GM23338 (cell line): ENCODE measurements around the gene TMEM213. TPM values are rescaled to one million over a fixed set of nuclear protein-coding genes. Genes with fewer than 3 reads are reported as not detected.

Experiments used
- ATAC-seq: fragments of 200-7000 bp; cut with Tn5 transposase; 3 replicates; pipeline ENCODE4 v1.9.1; 2020
- DNase-seq: peaks from one replicate; pipeline ENCODE4 v3.0.0-alpha.2; 2015; ENCODE audit warnings: low spot score
- H2AFZ ChIP-seq: fragments of 200-600 bp; sonication (generic); 2 replicates; pipeline ENCODE4 v1.8.0; 2016; ENCODE audit warnings: antibody characterized with exemption, mild to moderate bottlenecking, moderate library complexity
- H3F3A ChIP-seq: fragments of 200-600 bp; sonication (generic); replicated peaks from 2 replicates; pipeline ENCODE4 v1.8.0; 2017; ENCODE audit warnings: antibody characterized with exemption, mixed run types, low read depth
- H3K27ac ChIP-seq: fragments of 200-600 bp; sonication (generic); 2 replicates; pipeline ENCODE4 v1.6.1; 2016; ENCODE audit warnings: low read depth
- H3K27me3 ChIP-seq: fragments of 200-600 bp; sonication (generic); 2 replicates; pipeline ENCODE4 v1.8.0; 2016; ENCODE audit warnings: mild to moderate bottlenecking, mixed run types, moderate library complexity; ENCODE audit not compliant: insufficient read depth
- H3K36me3 ChIP-seq: fragments of 200-600 bp; sonication (generic); 2 replicates; pipeline ENCODE4 v1.8.0; 2016; ENCODE audit warnings: mild to moderate bottlenecking; ENCODE audit not compliant: insufficient read depth
- H3K4me1 ChIP-seq: fragments of 200-600 bp; sonication (generic); 2 replicates; pipeline ENCODE4 v1.8.0; 2016; ENCODE audit warnings: mild to moderate bottlenecking, moderate library complexity; ENCODE audit not compliant: insufficient read depth
- H3K4me2 ChIP-seq: fragments of 200-600 bp; sonication (generic); 2 replicates; pipeline ENCODE4 v1.7.1; 2017; ENCODE audit warnings: mixed run types
- H3K4me3 ChIP-seq: fragments of 200-600 bp; sonication (generic); 2 replicates; pipeline ENCODE4 v1.6.1; 2016; ENCODE audit warnings: mixed run types
- H3K79me2 ChIP-seq: fragments of 200-600 bp; sonication (generic); replicated peaks from 2 replicates; pipeline ENCODE4 v1.8.0; 2017; ENCODE audit warnings: mild to moderate bottlenecking; ENCODE audit not compliant: insufficient read depth
- H3K9me2 ChIP-seq: fragments of 200-600 bp; sonication (generic); 2 replicates; pipeline ENCODE4 v1.8.0; 2017; ENCODE audit not compliant: insufficient read depth
- H4K20me1 ChIP-seq: fragments of 200-600 bp; sonication (generic); replicated peaks from 2 replicates; pipeline ENCODE4 v1.8.0; 2017; ENCODE audit warnings: mild to moderate bottlenecking; ENCODE audit not compliant: insufficient read depth
- H3K27ac Mint-ChIP-seq: 2 replicates; pipeline ENCODE4 v1.8.0; 2020; ENCODE audit warnings: inconsistent platforms, mild to moderate bottlenecking, moderate library complexity, mixed read lengths
- H3K27me3 Mint-ChIP-seq: 3 replicates; pipeline ENCODE4 v1.8.0; 2022; ENCODE audit warnings: low read depth, mild to moderate bottlenecking, moderate library complexity, mixed read lengths, inconsistent platforms; ENCODE audit not compliant: insufficient read depth, poor library complexity
- H3K36me3 Mint-ChIP-seq: 3 replicates; pipeline ENCODE4 v1.8.0; 2021; ENCODE audit warnings: low read depth, mild to moderate bottlenecking, inconsistent platforms, moderate library complexity, mixed read lengths
- H3K4me1 Mint-ChIP-seq: 3 replicates; pipeline ENCODE4 v1.8.0; 2020; ENCODE audit warnings: mild to moderate bottlenecking, inconsistent platforms, mixed read lengths
- H3K4me3 Mint-ChIP-seq: 3 replicates; pipeline ENCODE4 v1.8.0; 2021; ENCODE audit warnings: moderate library complexity, mild to moderate bottlenecking, inconsistent platforms, mixed read lengths
- H3K9me3 Mint-ChIP-seq: 3 replicates; pipeline ENCODE4 v1.8.0; 2020; ENCODE audit warnings: moderate library complexity, mild to moderate bottlenecking, inconsistent platforms, mixed read lengths
- CREB1 ChIP-seq: fragments of 250-450 bp; sonication (Bioruptor Pico); IDR thresholded peaks from 2 replicates; pipeline ENCODE4 v1.5.0; 2020; ENCODE audit warnings: low read depth, mild to moderate bottlenecking, moderate library complexity
- CTCF ChIP-seq, 2 experiments: fragments of 200-600 bp in 1 of 2; sonication (generic) in 1 of 2; conservative IDR thresholded peaks; 2 replicates each; pipeline versions ENCODE4 v1.5.1 to v1.6.1; 2016 to 2017; ENCODE audit warnings: antibody characterized with exemption in 2 of 2, low read depth in 2 of 2, mild to moderate bottlenecking in 2 of 2, moderate library complexity in 1 of 2
- ETS1 ChIP-seq: IDR thresholded peaks from 2 replicates; pipeline ENCODE4 v1.6.1; 2016; ENCODE audit warnings: antibody characterized with exemption
- EZH2 ChIP-seq: fragments of 200-600 bp; sonication (generic); IDR thresholded peaks from one replicate; pipeline ENCODE4 v1.8.0; 2017; ENCODE audit warnings: antibody characterized with exemption, mild to moderate bottlenecking, low read depth; ENCODE audit not compliant: unreplicated experiment
- EZH2phosphoT487 ChIP-seq: fragments of 200-600 bp; sonication (generic); IDR thresholded peaks from one replicate; pipeline ENCODE4 v1.8.1; 2018; ENCODE audit warnings: antibody characterized with exemption; ENCODE audit not compliant: unreplicated experiment
- STAT1 ChIP-seq: IDR thresholded peaks from one replicate; pipeline ENCODE4 v1.6.1; 2016; ENCODE audit warnings: antibody characterized with exemption; ENCODE audit not compliant: unreplicated experiment
- ZNF114 ChIP-seq: fragments of 250-450 bp; sonication (Bioruptor Pico); IDR thresholded peaks from 2 replicates; pipeline ENCODE4 v1.5.0; 2020; ENCODE audit warnings: mild to moderate bottlenecking, moderate library complexity
- ZNF462 ChIP-seq: fragments of 250-450 bp; sonication (Bioruptor Pico); IDR thresholded peaks from 2 replicates; pipeline ENCODE4 v1.5.0; 2020; ENCODE audit warnings: mild to moderate bottlenecking, moderate library complexity
- polyA plus RNA-seq: library from polyadenylated mRNA; unstranded; fragments of >200 nt; fragmentation: Nextera tagmentation; extraction: Ambion mirVana; gene quantifications from 2 replicates; pipeline ENCODE4 v1.2.1, GENCODE V29; 2016
- total RNA-seq: library from RNA; depleted of rRNA; stranded (reverse); fragments of >200 nt; shearing (Covaris generic); gene quantifications from 2 replicates; pipeline ENCODE4 v1.2.3, GENCODE V29; 2014

Gene TMEM213
- total and polyA plus RNA-seq, 2 experiments from 2014 or later, result 0.89 TPM; not detected in 1

GRCh38 chr7:138801256-138801655 lies 3.5 kb downstream of the TMEM213 start:
- Histone ChIP-seq H3K36me3 (no peaks in the 10 kb centered on the region), H3K4me1 (peaks cover 13% of the 10 kb centered on the region), H3K4me3 (no peak overlapping the region), H3F3A (0 out of 2 replicates have a peak, but pooled peaks cover 4% of the 10 kb centered on the region), H3K27ac (no peak overlapping the region), H3K4me2 (no peak overlapping the region), H2AFZ (no peak overlapping the region), H4K20me1 (no peaks in the 10 kb centered on the region), H3K79me2 (no peaks in the 10 kb centered on the region), H3K27me3 (no peaks in the 10 kb centered on the region), H3K9me2 (peaks cover 4% of the 10 kb centered on the region; the same call in 1 of the 2 replicates)
- no peaks in the 10 kb centered on the region; the same call in 2 of the 3 replicates for H3K9me3 Mint-ChIP-seq
- H3K4me1 Mint-ChIP-seq, result peaks cover 21% of the 10 kb centered on the region
- H3K27ac Mint-ChIP-seq, result no peak overlapping the region
- H3K4me3 Mint-ChIP-seq, result no peak overlapping the region
- no peak for ATAC-seq
- TF ChIP-seq CTCF (conservative IDR thresholded peaks at IDR 0.05; ENCODE audit: low read depth in 2 of 2), result no peak
- H3K27me3 Mint-ChIP-seq, result peaks cover 8% of the 10 kb centered on the region
- H3K36me3 Mint-ChIP-seq, result no peaks in the 10 kb centered on the region
- DNase-seq, result no peak

- Mint-ChIP-seq H3K36me3 (no peaks in the 10 kb centered on the region), H3K4me1 (peaks cover 14% of the 10 kb centered on the region), H3K9me3 (no peaks in the 10 kb centered on the region; the same call in 2 of the 3 replicates), H3K4me3 (no peak overlapping the region), H3K27ac (no peak overlapping the region), H3K27me3 (peaks cover 4% of the 10 kb centered on the region)
- no peak overlapping the region for H3K27ac ChIP-seq
- H3K36me3 ChIP-seq, result no peaks in the 10 kb centered on the region
- peaks cover 9% of the 10 kb centered on the region for H3K4me1 ChIP-seq
- H4K20me1 ChIP-seq, result no peaks in the 10 kb centered on the region
- H3K9me2 ChIP-seq, result peaks cover 4% of the 10 kb centered on the region; the same call in 1 of the 2 replicates
- no peak for ATAC-seq
- no peaks in the 10 kb centered on the region for H3K27me3 ChIP-seq
- TF ChIP-seq EZH2phosphoT487, result no peak
- no peak for TF ChIP-seq CTCF (conservative IDR thresholded peaks at IDR 0.05; ENCODE audit: low read depth in 2 of 2)
- TF ChIP-seq ETS1, result no peak
- TF ChIP-seq ZNF462 (CRISPR knock-in tag), result no peak
- no peak for TF ChIP-seq STAT1
- TF ChIP-seq EZH2, result no peak
- TF ChIP-seq CREB1 (CRISPR knock-in tag), result no peak
- TF ChIP-seq ZNF114 (CRISPR knock-in tag), result no peak
- H3F3A ChIP-seq, result 0 out of 2 replicates have a peak, but pooled peaks cover under 1% of the 10 kb centered on the region
- H3K79me2 ChIP-seq, result no peaks in the 10 kb centered on the region
- H3K4me2 ChIP-seq, result no peak overlapping the region
- H2AFZ ChIP-seq, result no peak overlapping the region
- no peak overlapping the region for H3K4me3 ChIP-seq
- DNase-seq, result no peak
Observed at GRCh38 chr7:138802706-138803105, 4.9 kb downstream of the TMEM213 start.
